OCI-LY3 (cell line): ENCODE measurements around the gene C10orf71.

Experiments
- CTCF ChIP-seq: fragments of 200-600, 300-600 bp; sonication (generic); IDR thresholded peaks from 2 replicates; pipeline ENCODE4 v1.5.1; 2014; ENCODE audit warnings: antibody characterized with exemption, low read length, low read depth
- EZH2phosphoT487 ChIP-seq: fragments of 200-600 bp; shearing (Covaris generic); IDR thresholded peaks from 2 replicates; pipeline ENCODE4 v1.6.1; 2018; ENCODE audit warnings: antibody characterized with exemption, mixed run types, low read depth

GRCh38 chr10:49364051-49364450 is 65.1 kb downstream of the C10orf71 start:
- TF ChIP-seq EZH2phosphoT487, result no peak
- no peak for TF ChIP-seq CTCF
